NT2/D1 (cell line): Measurements from ENCODE around the gene OR52W1.

Experiments used
- SUZ12 ChIP-seq: IDR thresholded peaks from 2 replicates; pipeline ENCODE4 v1.6.1; 2011; ENCODE audit not compliant: insufficient read length, insufficient read depth; ENCODE audit errors: extremely low read depth
- YY1 ChIP-seq: IDR thresholded peaks from 2 replicates; pipeline ENCODE4 v1.6.1; 2011; ENCODE audit not compliant: insufficient read length, insufficient read depth
- ZNF274 ChIP-seq: IDR thresholded peaks from 2 replicates; pipeline ENCODE4 v1.6.1; 2011; ENCODE audit warnings: mild to moderate bottlenecking, low read depth, low read length

DNA sequence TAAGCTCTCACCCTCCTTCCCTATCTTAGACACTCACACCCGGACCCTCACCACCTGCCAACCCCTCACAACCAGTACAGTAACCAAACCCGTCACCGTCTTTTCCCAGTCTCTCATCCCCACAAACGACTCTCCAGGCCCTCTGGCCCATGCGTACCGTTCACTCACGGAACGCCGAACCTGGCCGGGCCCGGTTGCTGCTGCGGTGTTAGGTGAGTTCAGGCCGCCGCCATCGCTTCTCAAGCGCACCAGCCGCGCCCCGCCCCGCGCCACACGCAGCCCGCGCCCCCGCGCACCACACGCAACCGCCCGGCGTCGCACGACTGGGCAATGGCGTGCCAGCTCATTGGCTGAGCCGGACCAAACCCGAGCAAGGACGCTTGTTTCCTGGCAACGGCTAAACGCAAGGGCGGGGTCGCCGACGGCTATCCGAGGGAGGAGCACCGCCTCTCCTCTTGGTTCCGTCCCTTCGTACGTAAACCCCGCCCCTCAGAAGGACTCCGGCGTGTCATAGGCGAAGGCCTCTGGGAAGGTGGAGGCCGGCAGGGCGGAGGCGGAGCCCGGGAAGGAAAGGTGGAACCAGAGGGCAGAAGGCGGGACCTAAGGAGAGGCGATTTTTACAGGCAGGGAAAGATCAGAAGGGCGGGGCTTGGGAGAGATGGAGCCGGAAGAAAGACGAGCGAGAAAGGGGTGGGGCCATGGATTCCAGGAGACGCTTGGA is 35.5 kb downstream of the OR52W1 start, which contains the start of gene FHIP1B:
- TF ChIP-seq SUZ12, result no peak
- TF ChIP-seq ZNF274, result no peak
- peak; percentile 40 for TF ChIP-seq YY1
